Measurements from ENCODE around the gene FUCA2. TPM values are rescaled to one million over a fixed set of nuclear protein-coding genes. Genes with fewer than 3 reads are reported as not detected.

FUCA2 gene
- 57.1 TPM for polyA plus RNA-seq (2013, experiment 1 of 2)
- polyA plus RNA-seq (2013, experiment 2 of 2) = 52.3 TPM

GRCh38 chr6:143510991-143511891, at the start of gene FUCA2:
Gene FUCA2, minus strand, starts transcription at chr6:143511720. Its CDS starts 86 bp downstream, at chr6:143511634.
- peaks cover 13% of the 10 kb centered on the region for H3K36me3 ChIP-seq (ENCODE audit: control insufficient read depth, insufficient read depth, low read length)
- H3K27ac ChIP-seq (ENCODE audit: low read depth, low read length, severe bottlenecking) = peak within 1 kb of the TSS; percentile 79
- peak within 1 kb of the TSS; percentile 64 for H3K4me3 ChIP-seq (ENCODE audit: extremely low read depth, insufficient read depth, low read length, poor library complexity, severe bottlenecking)
- WGBS, 2 experiments (ENCODE audit: insufficient coverage in 2 of 2) = 3 to 6% methylated on average over 51 to 62 of the region's 63 CpGs
- H3K4me1 ChIP-seq (ENCODE audit: control insufficient read depth, insufficient read depth, low read length, poor library complexity, severe bottlenecking) = no peaks in the 10 kb centered on the region
- no peaks in the 10 kb centered on the region for H3K9me3 ChIP-seq (ENCODE audit: control insufficient read depth, low read length)

GRCh38 chr6:143561105-143561704, 49.7 kb upstream of the FUCA2 start:
- H3K36me3 ChIP-seq (ENCODE audit: control insufficient read depth, insufficient read depth, low read length) = no peaks in the 10 kb centered on the region
- peaks cover 6% of the 10 kb centered on the region for H3K4me1 ChIP-seq (ENCODE audit: control insufficient read depth, insufficient read depth, low read length, poor library complexity, severe bottlenecking)
- 87 to 90% methylated on average over 6 to 9 of the region's 9 CpGs for WGBS, 2 experiments (ENCODE audit: insufficient coverage in 2 of 2)
- H3K27ac ChIP-seq (ENCODE audit: low read depth, low read length, severe bottlenecking) = no peak overlapping the region
- no peaks in the 10 kb centered on the region for H3K9me3 ChIP-seq (ENCODE audit: control insufficient read depth, low read length)
- H3K4me3 ChIP-seq (ENCODE audit: extremely low read depth, insufficient read depth, low read length, poor library complexity, severe bottlenecking) = no peak overlapping the region

- Histone ChIP-seq H3K4me1 (ENCODE audit: control insufficient read depth, insufficient read depth, low read length, poor library complexity, severe bottlenecking) (peaks cover 21% of the 10 kb centered on the region), H3K27ac (ENCODE audit: low read depth, low read length, severe bottlenecking) (no peak overlapping the region)
- 83 to 93% methylated on average over 1 to 2 of the region's 3 CpGs for WGBS, 2 experiments (ENCODE audit: insufficient coverage in 2 of 2)
Observed at GRCh38 chr6:143559051-143559660, 47.6 kb upstream of the FUCA2 start.

GRCh38 chr6:143556529-143556928, 45.0 kb upstream of the FUCA2 start:
- Histone ChIP-seq H3K9me3 (ENCODE audit: control insufficient read depth, low read length) (no peaks in the 10 kb centered on the region), H3K27ac (ENCODE audit: low read depth, low read length, severe bottlenecking) (no peak overlapping the region), H3K4me1 (ENCODE audit: control insufficient read depth, insufficient read depth, low read length, poor library complexity, severe bottlenecking) (peaks cover 21% of the 10 kb centered on the region), H3K4me3 (ENCODE audit: extremely low read depth, insufficient read depth, low read length, poor library complexity, severe bottlenecking) (no peak overlapping the region), H3K36me3 (ENCODE audit: control insufficient read depth, insufficient read depth, low read length) (no peaks in the 10 kb centered on the region)
- WGBS, 2 experiments (ENCODE audit: insufficient coverage in 2 of 2) = 52 to 73% methylated on average over 2 to 5 of the region's 6 CpGs

More at GRCh38 chr6:143559051-143559660, 47.6 kb upstream of the FUCA2 start:
- no peak overlapping the region for H3K4me3 ChIP-seq (ENCODE audit: extremely low read depth, insufficient read depth, low read length, poor library complexity, severe bottlenecking)
- no peaks in the 10 kb centered on the region for H3K9me3 ChIP-seq (ENCODE audit: control insufficient read depth, low read length)
- no peaks in the 10 kb centered on the region for H3K36me3 ChIP-seq (ENCODE audit: control insufficient read depth, insufficient read depth, low read length)

GRCh38 chr6:143555582-143555981, 44.1 kb upstream of the FUCA2 start:
- Histone ChIP-seq H3K36me3 (ENCODE audit: control insufficient read depth, insufficient read depth, low read length) (no peaks in the 10 kb centered on the region), H3K9me3 (ENCODE audit: control insufficient read depth, low read length) (no peaks in the 10 kb centered on the region), H3K27ac (ENCODE audit: low read depth, low read length, severe bottlenecking) (no peak overlapping the region), H3K4me1 (ENCODE audit: control insufficient read depth, insufficient read depth, low read length, poor library complexity, severe bottlenecking) (peaks cover 21% of the 10 kb centered on the region), H3K4me3 (ENCODE audit: extremely low read depth, insufficient read depth, low read length, poor library complexity, severe bottlenecking) (no peak overlapping the region)
- 80% methylated on average over 1 of the region's 3 CpGs; no CpG with 5 or more reads in 1 of the 2 experiments for WGBS, 2 experiments (ENCODE audit: insufficient coverage in 2 of 2)

- Histone ChIP-seq H3K4me1 (ENCODE audit: control insufficient read depth, insufficient read depth, low read length, poor library complexity, severe bottlenecking) (peaks cover 21% of the 10 kb centered on the region), H3K9me3 (ENCODE audit: control insufficient read depth, low read length) (no peaks in the 10 kb centered on the region), H3K27ac (ENCODE audit: low read depth, low read length, severe bottlenecking) (no peak overlapping the region), H3K4me3 (ENCODE audit: extremely low read depth, insufficient read depth, low read length, poor library complexity, severe bottlenecking) (no peak overlapping the region), H3K36me3 (ENCODE audit: control insufficient read depth, insufficient read depth, low read length) (no peaks in the 10 kb centered on the region)
- 79 to 82% methylated on average over 3 to 4 of the region's 4 CpGs for WGBS, 2 experiments (ENCODE audit: insufficient coverage in 2 of 2)
Observed at GRCh38 chr6:143555071-143555492, 43.6 kb upstream of the FUCA2 start.

- Histone ChIP-seq H3K27ac (ENCODE audit: low read depth, low read length, severe bottlenecking) (no peak overlapping the region), H3K4me1 (ENCODE audit: control insufficient read depth, insufficient read depth, low read length, poor library complexity, severe bottlenecking) (peaks cover 21% of the 10 kb centered on the region), H3K4me3 (ENCODE audit: extremely low read depth, insufficient read depth, low read length, poor library complexity, severe bottlenecking) (no peak overlapping the region), H3K36me3 (ENCODE audit: control insufficient read depth, insufficient read depth, low read length) (no peaks in the 10 kb centered on the region), H3K9me3 (ENCODE audit: control insufficient read depth, low read length) (no peaks in the 10 kb centered on the region)
- 83 to 100% methylated on average over 1 of the region's 2 CpGs for WGBS, 2 experiments (ENCODE audit: insufficient coverage in 2 of 2)
Observed at GRCh38 chr6:143553337-143553736, 41.8 kb upstream of the FUCA2 start.

GRCh38 chr6:143549949-143550268, 38.4 kb upstream of the FUCA2 start:
- 78% methylated on average over 2 of the region's 4 CpGs; no CpG with 5 or more reads in 1 of the 2 experiments for WGBS, 2 experiments (ENCODE audit: insufficient coverage in 2 of 2)
- H3K27ac ChIP-seq (ENCODE audit: low read depth, low read length, severe bottlenecking) = no peak overlapping the region
- H3K4me3 ChIP-seq (ENCODE audit: extremely low read depth, insufficient read depth, low read length, poor library complexity, severe bottlenecking) = no peak overlapping the region
- peaks cover 12% of the 10 kb centered on the region for H3K4me1 ChIP-seq (ENCODE audit: control insufficient read depth, insufficient read depth, low read length, poor library complexity, severe bottlenecking)
- H3K9me3 ChIP-seq (ENCODE audit: control insufficient read depth, low read length) = no peaks in the 10 kb centered on the region
- H3K36me3 ChIP-seq (ENCODE audit: control insufficient read depth, insufficient read depth, low read length) = no peaks in the 10 kb centered on the region

GRCh38 chr6:143549221-143549948, 37.9 kb upstream of the FUCA2 start:
- 88 to 91% methylated on average over 4 to 5 of the region's 7 CpGs for WGBS, 2 experiments (ENCODE audit: insufficient coverage in 2 of 2)
- H3K27ac ChIP-seq (ENCODE audit: low read depth, low read length, severe bottlenecking) = no peak overlapping the region
- no peak overlapping the region for H3K4me3 ChIP-seq (ENCODE audit: extremely low read depth, insufficient read depth, low read length, poor library complexity, severe bottlenecking)
- H3K9me3 ChIP-seq (ENCODE audit: control insufficient read depth, low read length) = no peaks in the 10 kb centered on the region
- peaks cover 7% of the 10 kb centered on the region for H3K4me1 ChIP-seq (ENCODE audit: control insufficient read depth, insufficient read depth, low read length, poor library complexity, severe bottlenecking)
- no peaks in the 10 kb centered on the region for H3K36me3 ChIP-seq (ENCODE audit: control insufficient read depth, insufficient read depth, low read length)

GRCh38 chr6:143546599-143546998, 35.1 kb upstream of the FUCA2 start:
- Histone ChIP-seq H3K27ac (ENCODE audit: low read depth, low read length, severe bottlenecking) (no peak overlapping the region), H3K4me3 (ENCODE audit: extremely low read depth, insufficient read depth, low read length, poor library complexity, severe bottlenecking) (no peak overlapping the region), H3K4me1 (ENCODE audit: control insufficient read depth, insufficient read depth, low read length, poor library complexity, severe bottlenecking) (peaks cover 7% of the 10 kb centered on the region), H3K9me3 (ENCODE audit: control insufficient read depth, low read length) (no peaks in the 10 kb centered on the region), H3K36me3 (ENCODE audit: control insufficient read depth, insufficient read depth, low read length) (no peaks in the 10 kb centered on the region)
- WGBS, 2 experiments (ENCODE audit: insufficient coverage in 2 of 2) = 88 to 90% methylated on average over 2 to 3 of the region's 3 CpGs
